ENCODE measurements around the gene TFEB. TPM values are rescaled to one million over a fixed set of nuclear protein-coding genes. Genes with fewer than 3 reads are reported as not detected.

Gene TFEB
- total RNA-seq, 1 experiment from 2014 or later = 16.2 TPM

DNA sequence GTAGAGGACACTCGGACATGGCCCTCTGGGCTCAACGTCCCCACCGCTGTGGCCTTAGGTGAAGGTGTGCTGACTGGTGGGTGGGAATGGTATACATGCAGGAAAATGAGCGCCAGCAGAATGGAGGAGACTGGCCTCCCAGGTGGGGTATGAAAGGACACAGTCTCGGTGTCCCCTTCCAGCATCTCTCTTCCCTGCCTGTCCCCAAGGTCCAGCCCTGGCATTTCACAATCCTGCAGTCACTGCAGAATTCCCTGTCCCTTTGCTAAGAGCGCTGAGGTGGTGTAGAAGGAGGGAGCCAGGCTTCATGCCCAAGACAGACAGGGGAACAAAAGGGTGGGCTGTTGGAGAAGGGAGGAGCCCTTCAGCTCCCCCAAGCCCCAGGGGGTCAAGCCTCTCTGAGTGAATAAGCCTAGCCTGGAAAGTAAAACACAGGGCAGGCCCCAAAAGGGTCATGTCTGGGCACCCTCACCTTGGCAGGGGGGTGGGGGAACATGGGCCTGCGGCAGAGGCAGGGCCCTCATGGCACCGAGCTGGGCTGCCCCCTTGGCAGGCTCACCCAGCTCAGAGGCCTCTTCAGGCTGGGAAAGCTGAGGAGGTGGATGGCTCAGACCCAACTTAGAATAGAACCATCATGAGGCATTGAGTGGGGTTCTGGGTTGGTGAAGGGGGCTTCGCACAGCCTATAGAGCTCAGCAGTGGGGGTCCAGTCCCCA, 23.9 kb downstream of the TFEB start:
- ChIA-PET POLR2A (interaction anchor here (3.6 to 9.4 kb wide), 2 partner anchors 11 to 23 kb away, joined by 52 to 98 read pairs; partner anchors contain the start of gene TFEB), CTCF (interaction anchor here (0.6 to 0.7 kb wide), 3 partner anchors 33 to 754 kb away, joined by 3 to 4 read pairs (median 3); no protein-coding TSS in a partner anchor)
- Mint-ChIP-seq H3K9me3 (ENCODE audit: unreplicated experiment) (no peaks in the 10 kb centered on the region), H3K27ac (ENCODE audit: low read depth, unreplicated experiment) (peak overlapping the region; percentile 35), H3K36me3 (ENCODE audit: insufficient read depth, unreplicated experiment) (peaks cover 15% of the 10 kb centered on the region), H3K4me1 (ENCODE audit: insufficient read depth, unreplicated experiment) (peaks cover 53% of the 10 kb centered on the region), H3K27me3 (ENCODE audit: insufficient read depth, unreplicated experiment) (no peaks in the 10 kb centered on the region), H3K4me3 (ENCODE audit: unreplicated experiment) (no peak overlapping the region)
- no TSS peak for BruUV-seq (replicated peaks)
- intact Hi-C loops (cut with micrococcal nuclease) = no loop called here
- TF ChIP-seq, protein P1, sequence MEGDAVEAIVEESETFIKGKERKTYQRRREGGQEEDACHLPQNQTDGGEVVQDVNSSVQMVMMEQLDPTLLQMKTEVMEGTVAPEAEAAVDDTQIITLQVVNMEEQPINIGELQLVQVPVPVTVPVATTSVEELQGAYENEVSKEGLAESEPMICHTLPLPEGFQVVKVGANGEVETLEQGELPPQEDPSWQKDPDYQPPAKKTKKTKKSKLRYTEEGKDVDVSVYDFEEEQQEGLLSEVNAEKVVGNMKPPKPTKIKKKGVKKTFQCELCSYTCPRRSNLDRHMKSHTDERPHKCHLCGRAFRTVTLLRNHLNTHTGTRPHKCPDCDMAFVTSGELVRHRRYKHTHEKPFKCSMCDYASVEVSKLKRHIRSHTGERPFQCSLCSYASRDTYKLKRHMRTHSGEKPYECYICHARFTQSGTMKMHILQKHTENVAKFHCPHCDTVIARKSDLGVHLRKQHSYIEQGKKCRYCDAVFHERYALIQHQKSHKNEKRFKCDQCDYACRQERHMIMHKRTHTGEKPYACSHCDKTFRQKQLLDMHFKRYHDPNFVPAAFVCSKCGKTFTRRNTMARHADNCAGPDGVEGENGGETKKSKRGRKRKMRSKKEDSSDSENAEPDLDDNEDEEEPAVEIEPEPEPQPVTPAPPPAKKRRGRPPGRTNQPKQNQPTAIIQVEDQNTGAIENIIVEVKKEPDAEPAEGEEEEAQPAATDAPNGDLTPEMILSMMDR (IDR thresholded peaks at IDR 0.05; ENCODE audit: unreplicated experiment) = no peak
- no peak for DNase-seq (ENCODE audit: unreplicated experiment)

DNA sequence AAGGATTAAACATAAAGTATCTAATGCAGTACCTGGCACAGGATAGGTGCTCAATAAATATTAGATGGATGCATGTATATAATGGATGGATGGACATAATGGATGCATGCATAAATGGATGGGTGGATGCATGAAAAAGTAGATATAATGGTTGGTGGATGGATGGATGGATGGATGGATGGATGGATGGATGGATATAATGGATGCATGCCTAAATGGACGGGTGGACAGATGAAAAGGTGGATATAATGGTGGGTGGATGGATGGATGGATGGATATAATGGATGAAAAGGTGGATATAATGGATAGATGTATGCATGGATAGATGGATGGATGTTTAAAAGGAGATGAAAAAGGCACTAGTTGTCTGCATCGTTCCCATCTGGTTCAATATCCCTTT, 26.0 kb downstream of the TFEB start:
- Mint-ChIP-seq H3K27ac (ENCODE audit: low read depth, unreplicated experiment) (no peak overlapping the region), H3K27me3 (ENCODE audit: insufficient read depth, unreplicated experiment) (no peaks in the 10 kb centered on the region), H3K36me3 (ENCODE audit: insufficient read depth, unreplicated experiment) (peaks cover 15% of the 10 kb centered on the region), H3K9me3 (ENCODE audit: unreplicated experiment) (no peaks in the 10 kb centered on the region), H3K4me3 (ENCODE audit: unreplicated experiment) (no peak overlapping the region), H3K4me1 (ENCODE audit: insufficient read depth, unreplicated experiment) (peaks cover 59% of the 10 kb centered on the region)
- TF ChIP-seq, protein P1 (IDR thresholded peaks at IDR 0.05; ENCODE audit: unreplicated experiment) = no peak
- ChIA-PET CTCF (interaction anchor here (1.6 kb wide), 1 partner anchor 26 kb away, joined by 6 read pairs; no protein-coding TSS in a partner anchor), POLR2A (interaction anchor here (1.5 kb wide), 1 partner anchor 25 kb away, joined by 5 read pairs; no protein-coding TSS in a partner anchor)
- no peak for DNase-seq (ENCODE audit: unreplicated experiment)
- BruUV-seq (replicated peaks) = no TSS peak
- intact Hi-C loops (cut with micrococcal nuclease) = no loop called here

DNA sequence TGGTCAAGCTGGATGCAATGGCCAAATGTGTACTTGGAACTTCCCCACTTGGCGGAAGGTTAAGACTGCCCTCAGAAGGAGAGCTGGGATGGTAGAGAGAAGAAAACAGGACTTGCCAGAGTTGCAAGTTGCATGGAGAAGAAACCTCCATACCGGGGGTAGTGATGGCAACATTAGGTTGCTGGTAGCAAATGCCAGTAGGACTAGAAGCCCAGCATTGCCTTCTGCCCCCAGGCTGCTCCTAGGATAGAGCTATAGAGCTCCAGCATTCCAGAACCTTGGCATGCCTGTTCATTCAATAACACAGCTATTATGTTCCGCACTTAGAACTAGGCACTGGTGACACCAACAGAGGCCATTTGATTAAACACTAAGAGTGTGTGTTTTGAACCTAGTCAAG, 26.6 kb downstream of the TFEB start:
- H3K4me3 Mint-ChIP-seq (ENCODE audit: unreplicated experiment) = no peak overlapping the region
- DNase-seq (ENCODE audit: unreplicated experiment) = no peak
- no peaks in the 10 kb centered on the region for H3K9me3 Mint-ChIP-seq (ENCODE audit: unreplicated experiment)
- no TSS peak for BruUV-seq (replicated peaks)
- H3K27ac Mint-ChIP-seq (ENCODE audit: low read depth, unreplicated experiment) = no peak overlapping the region
- H3K36me3 Mint-ChIP-seq (ENCODE audit: insufficient read depth, unreplicated experiment) = peaks cover 10% of the 10 kb centered on the region
- ChIA-PET CTCF (interaction anchor here (1.6 kb wide), 1 partner anchor 26 kb away, joined by 6 read pairs; no protein-coding TSS in a partner anchor), POLR2A (interaction anchor here (1.2 to 1.5 kb wide), 2 partner anchors 9 to 26 kb away, joined by 5 read pairs; no protein-coding TSS in a partner anchor)
- intact Hi-C loops (cut with micrococcal nuclease) = no loop called here
- no peaks in the 10 kb centered on the region for H3K27me3 Mint-ChIP-seq (ENCODE audit: insufficient read depth, unreplicated experiment)
- H3K4me1 Mint-ChIP-seq (ENCODE audit: insufficient read depth, unreplicated experiment) = peaks cover 54% of the 10 kb centered on the region
- TF ChIP-seq, protein P1 (IDR thresholded peaks at IDR 0.05; ENCODE audit: unreplicated experiment) = no peak

DNA sequence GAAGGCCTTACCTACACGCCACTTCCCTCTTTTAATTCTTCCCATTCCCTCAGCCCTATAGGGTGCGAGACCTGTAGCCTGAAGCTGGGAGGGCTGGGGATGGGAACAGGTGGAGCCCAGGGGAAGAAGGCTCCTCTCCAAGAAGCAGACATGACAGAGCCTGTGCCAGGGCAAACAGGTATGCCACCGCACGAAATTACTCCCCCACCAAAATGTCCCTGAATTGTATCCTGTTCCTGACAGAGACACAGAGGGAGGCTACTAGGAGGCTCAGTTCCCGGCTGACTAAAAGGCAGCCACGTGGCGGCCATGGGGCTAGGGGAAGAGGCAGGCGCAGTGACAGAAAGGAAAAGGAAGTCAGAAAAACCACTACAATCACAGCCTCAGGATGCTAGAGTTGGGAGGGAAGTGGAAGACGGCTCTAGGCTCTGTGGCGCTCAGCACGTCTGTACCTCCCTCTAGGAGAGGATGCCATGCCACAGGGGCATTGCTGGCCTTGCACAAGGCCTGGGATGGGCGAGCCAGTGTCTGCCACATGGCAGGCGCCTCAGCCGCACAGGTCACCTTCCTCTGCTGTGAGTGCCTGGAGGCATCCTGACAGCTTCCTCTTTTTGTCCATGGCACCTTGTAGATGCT, 27.7 kb downstream of the TFEB start:
- Mint-ChIP-seq H3K27ac (ENCODE audit: low read depth, unreplicated experiment) (peak overlapping the region; percentile 84), H3K4me1 (ENCODE audit: insufficient read depth, unreplicated experiment) (peaks cover 45% of the 10 kb centered on the region), H3K9me3 (ENCODE audit: unreplicated experiment) (no peaks in the 10 kb centered on the region), H3K27me3 (ENCODE audit: insufficient read depth, unreplicated experiment) (no peaks in the 10 kb centered on the region), H3K36me3 (ENCODE audit: insufficient read depth, unreplicated experiment) (peaks cover 10% of the 10 kb centered on the region), H3K4me3 (ENCODE audit: unreplicated experiment) (no peak overlapping the region)
- no peak for DNase-seq (ENCODE audit: unreplicated experiment)
- TF ChIP-seq, protein P1 (IDR thresholded peaks at IDR 0.05; ENCODE audit: unreplicated experiment) = no peak
- no TSS peak for BruUV-seq (replicated peaks)
- intact Hi-C loops (cut with micrococcal nuclease) = no loop called here
- POLR2A ChIA-PET = interaction anchor here (1.2 kb wide), 1 partner anchor 8 kb away, joined by 5 read pairs; no protein-coding TSS in a partner anchor
- CTCF ChIA-PET = interaction anchor here (0.6 to 3.7 kb wide), 7 partner anchors 18 to 1390 kb away, joined by 3 to 25 read pairs (median 5); partner anchors contain the start of gene TFEB
